ENCODE results near the gene MYH14.

The MYH14 gene

GRCh38 chr19:50312967-50313811 lies 109.8 kb downstream of the MYH14 start:
- no peak for FAIRE-seq
- no peak for DNase-seq (ENCODE audit: extremely low spot score, insufficient read length, low read depth)

- no peak for DNase-seq (ENCODE audit: extremely low spot score, insufficient read length, low read depth)
- no peak for FAIRE-seq
Observed at GRCh38 chr19:50313812-50314536, 110.6 kb downstream of the MYH14 start.

DNA sequence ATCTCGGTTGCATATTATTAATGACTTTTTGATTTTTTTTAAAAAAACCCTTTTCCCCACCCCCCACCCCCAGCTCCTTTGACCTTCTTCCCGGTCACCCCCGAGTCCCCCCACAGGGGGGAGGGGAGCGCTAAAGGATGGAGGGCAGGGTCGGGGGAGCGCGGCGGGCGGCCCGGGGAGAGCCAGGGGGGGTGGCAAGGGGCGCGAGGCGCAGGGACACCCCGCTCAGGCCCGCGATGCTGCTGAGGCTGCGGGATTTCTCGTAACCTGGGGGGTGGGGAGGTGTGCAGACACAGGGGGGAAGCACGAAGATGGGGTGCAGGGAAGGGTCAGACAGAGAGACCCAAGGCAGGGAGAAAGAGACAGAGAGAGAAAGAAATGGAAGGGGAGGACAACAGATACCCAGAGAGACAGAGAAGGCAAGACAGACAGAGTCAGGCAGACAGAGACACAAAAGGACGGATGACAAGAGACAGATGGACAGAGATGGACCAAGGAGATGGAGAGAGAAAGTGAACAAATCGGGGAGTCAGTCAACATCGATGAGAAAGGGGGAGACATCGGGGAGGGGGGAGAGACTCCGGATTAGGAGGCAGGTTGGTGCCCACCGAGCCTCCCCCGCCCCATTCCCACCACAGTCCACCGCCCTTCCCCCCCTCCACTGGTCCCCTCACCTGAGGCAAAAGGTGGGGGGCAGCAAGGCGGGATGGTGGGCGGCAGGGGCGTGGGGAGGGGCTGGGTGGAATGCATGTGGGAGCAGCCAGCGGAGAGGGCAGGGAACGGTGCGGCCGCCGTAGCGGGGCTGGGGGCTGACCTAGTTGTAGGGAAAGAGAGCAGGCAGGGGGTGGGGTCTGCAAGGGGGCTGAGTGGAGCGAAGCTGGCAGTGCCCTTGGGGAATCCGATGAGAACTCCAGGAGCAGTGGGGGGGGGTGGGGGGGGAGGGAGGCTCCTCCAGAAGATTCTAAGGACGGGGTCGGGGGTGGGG lies 111.6 kb downstream of the MYH14 start:
- no peak for FAIRE-seq
- DNase-seq (ENCODE audit: extremely low spot score, insufficient read length, low read depth) = no peak

GRCh38 chr19:50315773-50316448 lies 112.5 kb downstream of the MYH14 start:
- DNase-seq (ENCODE audit: extremely low spot score, insufficient read length, low read depth) = no peak
- FAIRE-seq = no peak

DNA sequence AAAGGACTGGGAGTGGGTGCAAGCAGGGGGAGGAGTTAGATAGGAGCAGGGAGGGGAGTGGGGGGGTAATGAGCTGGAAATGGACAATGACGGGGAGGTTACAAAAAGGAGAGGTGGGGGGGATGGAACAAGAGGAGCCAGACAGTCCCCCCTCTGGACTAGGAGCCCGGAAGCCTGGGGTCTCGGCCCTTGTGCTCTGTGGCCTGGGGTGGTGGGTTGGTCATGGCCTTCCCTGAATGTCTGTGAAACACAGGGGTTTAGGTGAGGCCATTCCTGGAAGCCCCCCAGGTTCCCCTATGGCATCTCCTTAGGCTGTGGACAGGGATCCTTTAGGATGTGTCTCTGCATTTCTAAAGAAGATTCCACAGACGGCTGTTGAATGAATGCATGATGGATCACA lies 113.7 kb downstream of the MYH14 start:
- FAIRE-seq = no peak

DNA sequence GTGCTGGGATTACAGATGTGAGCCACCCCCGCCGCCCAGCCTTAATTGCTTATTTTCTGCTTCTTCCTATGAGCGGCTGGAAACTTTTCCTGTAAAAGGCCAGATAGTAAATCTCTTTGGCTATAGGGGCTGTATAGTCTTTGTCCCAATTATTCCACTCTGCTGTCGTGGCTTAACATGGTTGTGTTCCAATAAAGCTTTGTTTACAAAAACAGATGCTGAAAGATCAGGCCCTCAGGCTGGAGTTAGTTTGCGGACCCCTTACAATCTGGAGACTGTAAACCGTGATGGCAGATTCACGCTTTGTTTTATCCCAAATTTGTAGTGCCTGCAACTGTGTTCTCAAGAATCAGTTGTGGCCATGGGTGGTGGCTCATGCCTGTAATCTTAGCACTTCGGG lies 115.0 kb downstream of the MYH14 start:
- no peak for FAIRE-seq
- DNase-seq (ENCODE audit: extremely low spot score, insufficient read length, low read depth) = no peak

More for the DNA sequence above, 113.7 kb downstream of the MYH14 start:
- no peak for DNase-seq (ENCODE audit: extremely low spot score, insufficient read length, low read depth)

DNA sequence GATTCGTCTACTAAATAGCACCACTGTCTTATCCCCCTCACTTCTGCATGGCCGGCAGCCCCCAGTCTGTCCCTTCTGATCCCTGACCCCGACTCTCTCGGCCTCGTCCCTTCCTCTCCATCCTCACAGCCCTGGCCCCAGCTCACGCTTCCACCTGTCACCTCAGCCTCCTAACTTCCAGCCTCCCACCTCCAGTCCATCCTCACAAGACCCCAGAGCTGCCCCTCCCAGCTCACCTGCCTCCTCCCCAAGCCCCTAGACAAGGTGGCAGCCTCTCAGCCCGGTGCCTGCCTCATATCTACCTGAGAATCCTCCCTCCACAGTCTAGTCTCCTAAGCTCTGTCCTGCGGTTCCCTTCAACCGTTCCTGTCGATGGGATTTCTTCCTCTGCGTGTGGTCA lies 115.7 kb downstream of the MYH14 start:
- no peak for FAIRE-seq

DNA sequence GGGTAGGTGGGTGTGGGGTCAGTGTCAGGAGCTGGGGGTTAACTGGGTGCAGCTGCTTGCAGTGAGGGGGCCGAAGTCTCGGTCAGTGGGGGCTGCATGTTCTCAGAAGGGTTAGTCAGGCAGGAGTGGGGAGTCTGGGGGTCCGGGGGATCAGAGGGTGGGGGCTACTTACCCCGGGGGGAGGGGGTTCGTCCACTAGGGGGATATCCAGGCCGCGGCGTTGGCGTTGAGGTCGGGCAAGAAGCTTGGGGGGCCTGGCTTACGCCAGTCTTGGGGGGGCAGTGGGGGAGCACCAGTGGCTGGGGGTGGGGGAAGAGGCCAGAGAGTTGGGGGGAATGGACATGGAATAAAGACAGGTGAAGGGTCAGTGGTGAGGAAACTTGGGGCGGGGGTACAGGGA lies 116.6 kb downstream of the MYH14 start:
- FAIRE-seq = no peak
- no peak for DNase-seq (ENCODE audit: extremely low spot score, insufficient read length, low read depth)

More for the DNA sequence above, 115.7 kb downstream of the MYH14 start:
- DNase-seq (ENCODE audit: extremely low spot score, insufficient read length, low read depth) = no peak

DNA sequence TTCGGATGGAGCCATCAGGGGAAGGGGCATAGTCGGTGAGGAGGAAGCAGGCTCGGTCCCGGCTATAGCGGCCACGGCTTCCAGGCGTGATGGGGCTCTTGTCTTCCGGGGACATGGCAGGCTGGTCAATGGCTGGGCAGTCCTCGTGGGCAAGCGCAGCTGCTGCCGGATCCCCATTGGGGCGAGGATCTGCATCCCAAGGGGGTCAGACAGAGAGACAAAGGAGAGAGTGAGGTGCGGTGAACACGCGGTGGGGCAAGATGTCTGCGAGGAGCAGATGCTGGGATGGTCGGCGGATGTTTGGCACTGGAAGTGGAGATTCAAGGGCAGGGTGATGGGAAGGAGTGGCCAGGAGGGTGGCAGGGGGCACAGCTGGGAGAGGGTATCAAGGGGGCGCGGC lies 117.2 kb downstream of the MYH14 start:
- FAIRE-seq = no peak
- DNase-seq (ENCODE audit: extremely low spot score, insufficient read length, low read depth) = no peak

- DNase-seq (ENCODE audit: extremely low spot score, insufficient read length, low read depth) (no peak), FAIRE-seq (no peak)
Observed at GRCh38 chr19:50321831-50322230, 118.4 kb downstream of the MYH14 start.

DNA sequence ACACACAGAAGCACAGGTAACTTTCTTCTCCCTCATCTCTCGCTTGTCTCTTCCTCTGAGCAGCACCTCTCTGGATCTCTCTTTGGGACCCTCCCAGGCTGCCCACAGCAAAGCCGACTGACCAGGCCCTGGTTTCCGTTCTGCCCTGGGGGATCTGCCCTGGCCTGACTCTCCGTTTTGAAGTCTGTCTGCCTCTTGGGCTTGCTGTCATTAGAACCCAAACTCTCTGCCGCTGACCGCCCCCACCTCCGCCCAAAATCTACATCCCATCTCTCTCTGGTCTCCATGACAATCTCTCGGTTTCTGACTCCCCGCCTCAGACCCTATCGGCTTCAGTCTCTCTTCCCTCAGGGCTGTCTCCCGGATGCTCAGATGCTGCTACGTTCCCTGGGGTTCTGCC lies 118.8 kb downstream of the MYH14 start:
- DNase-seq (ENCODE audit: extremely low spot score, insufficient read length, low read depth) (no peak), FAIRE-seq (no peak)

DNA sequence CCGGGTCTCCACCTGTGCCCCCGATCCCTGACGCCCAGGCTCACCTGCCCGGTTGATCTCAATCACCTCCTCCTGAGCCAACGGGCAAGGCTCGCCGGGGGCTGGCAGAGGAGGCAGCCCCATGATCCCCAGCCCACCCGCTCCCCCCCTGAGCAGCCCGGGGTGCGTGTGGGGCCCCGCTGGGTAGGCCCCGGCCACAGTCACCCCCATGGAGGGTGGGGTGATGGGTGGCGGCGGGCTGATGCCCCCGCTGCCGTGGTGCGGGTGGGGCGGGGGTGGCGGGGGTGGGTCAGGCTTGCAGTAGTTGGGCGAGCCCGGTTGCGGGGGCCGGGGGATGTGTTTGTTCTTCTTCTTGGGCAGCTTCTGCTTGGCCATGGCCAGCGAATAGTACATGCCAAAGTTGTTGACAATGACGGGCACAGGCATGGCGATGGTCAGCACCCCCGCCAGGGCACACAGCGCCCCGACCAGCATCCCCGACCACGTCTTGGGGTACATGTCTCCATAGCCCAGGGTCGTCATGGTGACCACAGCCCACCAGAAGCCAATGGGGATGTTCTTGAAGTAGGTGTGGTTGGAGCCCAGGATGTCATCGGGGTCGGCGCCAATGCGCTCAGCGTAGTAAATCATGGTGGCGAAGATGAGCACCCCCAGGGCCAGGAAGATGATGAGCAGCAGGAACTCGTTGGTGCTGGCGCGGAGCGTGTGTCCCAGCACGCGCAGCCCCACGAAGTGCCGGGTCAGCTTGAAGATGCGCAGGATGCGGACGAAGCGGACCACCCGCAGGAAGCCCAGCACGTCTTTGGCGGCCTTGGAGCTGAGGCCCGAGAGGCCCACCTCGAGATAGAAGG lies 119.7 kb downstream of the MYH14 start:
- DNase-seq (ENCODE audit: extremely low spot score, insufficient read length, low read depth) (no peak), FAIRE-seq (no peak)

DNA sequence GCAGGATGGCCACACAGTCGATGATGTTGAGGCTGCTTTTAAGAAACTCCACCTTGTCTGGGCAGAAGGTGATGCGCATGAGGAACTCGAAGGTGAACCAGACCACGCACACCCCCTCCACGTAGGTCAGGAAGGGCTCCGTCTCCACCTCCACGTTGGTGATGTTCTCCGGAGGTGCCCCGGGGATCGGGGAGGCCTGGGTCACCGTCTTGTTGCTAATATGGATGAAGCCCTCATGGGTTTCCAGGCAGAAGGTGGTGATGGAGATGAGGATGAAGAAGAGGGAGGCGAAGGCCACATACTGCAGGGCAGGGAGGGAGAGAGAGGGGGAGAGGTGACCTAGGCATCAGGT lies 120.3 kb downstream of the MYH14 start:
- FAIRE-seq = no peak
- no peak for DNase-seq (ENCODE audit: extremely low spot score, insufficient read length, low read depth)

- no peak for FAIRE-seq
Observed at GRCh38 chr19:50324331-50324730, 120.9 kb downstream of the MYH14 start.

GRCh38 chr19:50325310-50326100 lies 122.1 kb downstream of the MYH14 start:
- DNase-seq (ENCODE audit: extremely low spot score, insufficient read length, low read depth) (peak; percentile 87), FAIRE-seq (peak; percentile 78)

More at GRCh38 chr19:50324331-50324730, 120.9 kb downstream of the MYH14 start:
- DNase-seq (ENCODE audit: extremely low spot score, insufficient read length, low read depth) = no peak

GRCh38 chr19:50326101-50326664 lies 122.8 kb downstream of the MYH14 start:
- FAIRE-seq (no peak), DNase-seq (ENCODE audit: extremely low spot score, insufficient read length, low read depth) (no peak)

GRCh38 chr19:50327013-50327412 lies 123.6 kb downstream of the MYH14 start:
- DNase-seq (ENCODE audit: extremely low spot score, insufficient read length, low read depth) (no peak), FAIRE-seq (no peak)

Measured in GM18507 (cell line).